Measurements from ENCODE around the gene KDM2B.

KDM2B gene

DNA sequence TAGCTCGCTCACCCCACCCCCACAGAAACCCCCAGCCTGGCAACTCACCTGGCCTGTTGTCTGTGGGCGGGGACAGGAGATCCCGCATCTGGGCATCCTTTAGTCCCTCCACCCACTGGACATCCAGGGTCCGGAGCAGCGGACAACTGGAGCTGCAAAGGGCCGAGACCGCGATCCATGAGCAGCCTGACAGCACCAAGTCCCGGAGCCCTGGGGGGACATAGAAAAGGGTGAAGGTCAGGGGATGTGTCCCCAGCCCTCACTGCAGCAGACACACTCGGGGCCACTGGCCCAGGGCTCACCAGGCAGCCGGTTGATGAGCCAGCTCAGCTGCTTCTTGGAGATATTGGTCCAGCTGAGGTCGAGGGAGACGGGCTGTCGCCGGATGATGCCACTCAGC lies 140.1 kb downstream of the KDM2B start:
- DNase-seq (ENCODE audit: extremely low read depth in 1 of 2, low read depth in 1 of 2) = no peak

GRCh38 chr12:121439715-121440114 lies 141.1 kb downstream of the KDM2B start:
- DNase-seq (ENCODE audit: extremely low read depth in 1 of 2, low read depth in 1 of 2) = no peak

GRCh38 chr12:121438905-121439304 lies 141.9 kb downstream of the KDM2B start:
- DNase-seq (ENCODE audit: extremely low read depth in 1 of 2, low read depth in 1 of 2) = no peak

- no peak for DNase-seq (ENCODE audit: extremely low read depth in 1 of 2, low read depth in 1 of 2)
These were observed 144.1 kb downstream of the KDM2B start for GRCh38 chr12:121436706-121437105.

- no peak for DNase-seq (ENCODE audit: extremely low read depth in 1 of 2, low read depth in 1 of 2)
These were observed 147.9 kb downstream of the KDM2B start for GRCh38 chr12:121432740-121433480.

GRCh38 chr12:121430833-121431415 lies 149.9 kb downstream of the KDM2B start:
- no peak for DNase-seq (ENCODE audit: extremely low read depth in 1 of 2, low read depth in 1 of 2)

- no peak for DNase-seq (ENCODE audit: extremely low read depth in 1 of 2, low read depth in 1 of 2)
These were observed 151.9 kb downstream of the KDM2B start for GRCh38 chr12:121428883-121429282.

DNA sequence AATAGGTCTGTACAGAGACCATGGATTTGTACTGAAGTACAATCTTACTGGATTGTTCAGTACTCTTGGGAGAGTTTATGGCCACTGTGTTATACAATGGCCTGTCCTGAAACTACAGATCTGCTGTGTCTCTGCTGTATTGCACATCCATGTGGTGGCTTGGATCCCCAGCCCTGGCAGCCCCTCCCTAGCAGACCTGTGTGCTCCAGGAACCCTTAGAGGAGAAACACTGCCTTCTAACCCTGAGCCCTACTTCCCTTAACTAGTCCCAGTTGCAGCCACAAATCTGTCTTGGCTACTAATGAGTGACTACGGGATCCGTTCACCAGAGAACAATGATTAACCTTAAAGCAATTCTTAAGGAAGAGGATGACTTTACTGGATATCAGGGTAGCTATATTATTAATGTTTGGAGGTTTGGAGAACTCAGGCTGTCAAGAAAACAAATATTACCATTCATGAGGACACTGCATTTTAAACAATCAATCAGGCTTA lies 153.2 kb downstream of the KDM2B start:
- no peak for DNase-seq (ENCODE audit: extremely low read depth in 1 of 2, low read depth in 1 of 2)

GRCh38 chr12:121424624-121424975 lies 156.2 kb downstream of the KDM2B start:
- no peak for DNase-seq (ENCODE audit: extremely low read depth in 1 of 2, low read depth in 1 of 2)

- no peak for DNase-seq (ENCODE audit: extremely low read depth in 1 of 2, low read depth in 1 of 2)
These were observed 156.9 kb downstream of the KDM2B start for GRCh38 chr12:121423682-121424623.

DNA sequence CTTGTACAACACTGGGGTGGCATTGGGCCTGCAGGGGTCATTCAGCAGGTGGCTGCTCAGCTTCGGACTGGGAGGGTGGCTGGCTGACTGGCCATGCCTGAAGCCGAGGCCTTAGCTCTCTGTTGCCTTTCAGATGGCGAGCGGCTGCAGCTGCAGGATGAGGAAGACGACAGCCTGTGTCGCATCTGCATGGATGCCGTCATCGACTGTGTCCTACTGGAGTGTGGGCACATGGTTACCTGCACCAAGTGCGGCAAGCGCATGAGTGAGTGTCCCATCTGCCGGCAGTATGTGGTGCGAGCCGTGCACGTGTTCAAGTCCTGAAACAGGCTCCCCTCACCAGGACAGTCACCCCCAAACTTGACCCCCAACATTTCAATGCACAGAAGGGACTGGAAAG lies 157.6 kb downstream of the KDM2B start:
- no peak for DNase-seq (ENCODE audit: extremely low read depth in 1 of 2, low read depth in 1 of 2)

DNA sequence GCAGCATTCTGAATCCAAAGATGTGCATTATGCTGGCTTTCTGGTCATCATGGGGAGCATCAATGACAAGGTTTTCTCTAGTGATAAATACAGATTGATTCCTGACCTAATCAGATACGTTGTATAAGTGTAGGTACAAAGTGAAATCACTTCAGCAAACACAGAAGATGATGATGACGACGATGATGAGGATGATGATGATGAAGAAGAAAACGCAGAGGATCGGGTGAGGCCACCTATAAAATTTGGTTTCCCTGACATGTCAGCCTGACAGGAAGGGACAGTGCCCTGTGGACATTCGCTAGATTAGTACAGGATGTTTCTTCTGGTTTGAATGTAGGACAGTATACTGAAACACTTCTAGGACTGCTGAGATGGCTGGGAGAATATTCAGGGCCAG lies 160.7 kb downstream of the KDM2B start:
- no peak for DNase-seq (ENCODE audit: extremely low read depth in 1 of 2, low read depth in 1 of 2)

DNA sequence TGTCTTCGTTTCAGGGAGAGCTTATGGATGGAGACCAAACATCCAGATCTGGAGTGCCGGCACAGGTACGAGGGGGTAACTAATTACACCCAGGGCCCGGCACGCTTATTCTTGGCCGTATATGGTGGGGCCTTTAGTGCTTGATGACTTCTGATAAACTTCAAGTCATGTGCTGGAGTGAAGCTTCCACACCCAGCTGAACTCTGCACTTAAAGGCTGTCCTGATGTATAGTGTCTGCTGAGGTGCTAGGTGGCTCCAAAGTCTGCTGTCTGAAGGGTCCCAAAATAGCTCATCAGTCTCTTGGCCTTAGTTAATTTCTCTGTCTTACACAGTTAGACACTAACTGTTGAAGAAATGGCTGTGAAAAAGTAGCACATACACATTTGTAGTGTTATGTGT lies 163.0 kb downstream of the KDM2B start:
- no peak for DNase-seq (ENCODE audit: extremely low read depth in 1 of 2, low read depth in 1 of 2)

- no peak for DNase-seq (ENCODE audit: extremely low read depth in 1 of 2, low read depth in 1 of 2)
These were observed 166.9 kb downstream of the KDM2B start for GRCh38 chr12:121413917-121414316.

DNA sequence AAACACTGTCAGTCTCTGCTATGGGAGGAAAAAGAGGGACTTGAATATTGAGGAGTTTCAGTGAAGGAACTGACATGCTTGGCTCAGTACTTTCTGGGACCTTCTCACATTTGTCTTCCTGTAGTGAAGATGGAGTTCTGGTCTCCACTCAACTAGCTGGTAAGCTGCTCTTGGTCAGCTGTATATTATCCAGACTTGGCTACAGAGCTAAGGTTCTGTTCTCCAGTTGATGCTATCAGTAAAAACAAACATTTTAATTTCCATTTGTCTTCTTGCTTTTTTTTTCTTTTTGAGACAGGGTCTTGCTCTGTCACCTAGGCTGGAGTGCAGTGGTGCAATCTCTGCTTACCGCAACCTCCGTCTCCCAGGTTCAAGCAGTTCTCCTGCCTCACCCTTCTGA lies 175.6 kb downstream of the KDM2B start:
- no peak for DNase-seq (ENCODE audit: extremely low read depth in 1 of 2, low read depth in 1 of 2)

DNA sequence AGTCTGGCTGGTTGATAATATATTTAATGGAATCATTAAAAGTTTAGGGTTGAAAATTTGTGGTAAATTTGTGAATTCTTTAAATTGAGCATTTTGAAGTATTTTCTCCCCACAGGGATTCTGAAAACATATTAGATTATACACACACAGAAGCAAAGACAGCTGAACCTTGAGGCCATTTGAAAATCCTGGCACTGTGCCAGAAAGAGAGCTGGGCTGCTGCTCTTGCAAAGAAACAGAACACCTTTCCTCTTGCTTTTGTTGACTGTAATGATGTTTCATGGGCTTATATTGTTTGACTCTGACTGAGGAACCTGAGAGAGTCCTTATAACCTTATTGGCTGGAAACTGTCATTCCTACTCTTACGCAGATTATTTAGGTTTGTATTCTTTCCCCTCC lies 176.1 kb downstream of the KDM2B start:
- no peak for DNase-seq (ENCODE audit: extremely low read depth in 1 of 2, low read depth in 1 of 2)

- DNase-seq (ENCODE audit: extremely low read depth in 1 of 2, low read depth in 1 of 2) = no peak
These were observed 177.1 kb downstream of the KDM2B start for GRCh38 chr12:121403721-121404120.

- peak; percentile 19 to 50 for DNase-seq (ENCODE audit: extremely low read depth in 1 of 2, low read depth in 1 of 2)
These were observed 180.3 kb downstream of the KDM2B start for GRCh38 chr12:121400332-121401139.

DNA sequence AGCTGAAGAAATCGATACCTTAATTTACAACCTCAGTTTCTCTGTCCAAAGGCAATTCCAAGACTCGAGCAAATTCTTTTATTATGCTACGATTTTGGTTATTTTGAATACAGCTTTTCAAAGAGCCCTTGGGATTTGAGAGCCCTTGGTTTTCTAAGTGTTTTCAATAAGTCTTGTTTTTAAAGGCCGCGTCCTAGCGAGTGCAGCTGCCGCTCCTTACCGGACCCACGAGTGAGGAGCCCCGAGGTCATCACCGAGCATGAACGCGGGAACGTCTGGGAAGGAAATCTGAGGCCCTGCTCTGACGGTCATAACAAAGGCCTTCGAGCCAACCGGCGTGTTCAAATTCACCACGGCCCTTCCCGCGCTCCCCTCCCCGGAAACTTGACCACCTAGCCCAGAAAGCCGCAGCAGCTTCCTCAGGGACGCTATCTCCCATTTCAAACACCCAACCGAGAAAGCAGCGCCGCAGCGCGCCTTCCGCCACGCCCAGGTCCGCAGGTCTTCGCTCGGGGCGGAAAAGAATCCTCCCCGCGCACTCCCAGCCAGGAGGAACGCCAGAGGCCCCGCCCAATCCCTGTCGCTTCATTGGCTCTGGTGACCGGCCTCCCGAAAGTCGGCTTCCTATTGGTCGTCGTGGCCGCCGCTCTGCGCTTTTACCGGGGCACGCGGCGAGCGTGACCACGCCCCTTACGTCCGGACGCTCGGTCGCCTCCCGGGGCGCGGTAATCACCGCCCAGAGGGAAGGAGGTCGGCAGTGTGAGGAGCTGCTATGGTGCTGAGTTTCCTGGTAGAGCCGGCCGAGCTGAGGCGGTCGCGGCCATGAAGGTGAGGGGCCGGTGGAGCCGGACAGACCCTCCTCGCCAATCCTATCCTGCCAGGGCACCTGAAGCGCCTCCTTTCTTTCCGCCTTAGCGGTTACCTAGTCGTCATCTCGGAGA lies 181.2 kb downstream of the KDM2B start, which contains the start of gene RNF34:
Gene RNF34, plus strand, starts transcription at position 728 of the 941 bp plus-strand sequence. Its CDS starts 95 bp downstream, at position 823.
- peak; percentile 98 for DNase-seq (ENCODE audit: extremely low read depth in 1 of 2, low read depth in 1 of 2)

Measured in stimulated activated CD8-positive, alpha-beta memory T cell treated with anti-CD3 and anti-CD28 coated beads, Interleukin-7, amount 100 ng/mL, for 48 hours (primary cell).